Peyer's patch (tissue), 4 donors: ENCODE results near the gene CELF1.

Experiments
- CTCF ChIP-seq, 6 experiments: fragments of 450-650 bp in 4 of 6; fragments of 200-600 bp in 2 of 6; sonication (generic) in 1 of 6; IDR thresholded peaks; one replicate each; pipeline ENCODE4 v1.5.1; 2017 to 2019; ENCODE audit warnings: antibody characterized with exemption in 6 of 6, mild to moderate bottlenecking in 3 of 6, moderate library complexity in 1 of 6
- POLR2A ChIP-seq, 2 donors: fragments of 450-650 bp; IDR thresholded peaks; one replicate each; pipeline ENCODE4 v1.5.1; 2017; ENCODE audit warnings: antibody characterized with exemption in 2 of 2, mild to moderate bottlenecking in 2 of 2, moderate library complexity in 2 of 2

GRCh38 chr11:47440054-47440476 is 112.9 kb downstream of the CELF1 start:
- no peak for TF ChIP-seq CTCF (IDR thresholded peaks at IDR 0.05)
- TF ChIP-seq POLR2A (IDR thresholded peaks at IDR 0.05): no peak
